ENCODE measurements around the gene NUP43.
A peak's percentile ranks its signal among the peaks of the same experiment; 100 is the strongest.
"Not testable (repeated sequence)": the region's sequence is repeated elsewhere in the genome, so short reads cannot be mapped to it uniquely, and the experiment has no call there.

Gene NUP43

DNA sequence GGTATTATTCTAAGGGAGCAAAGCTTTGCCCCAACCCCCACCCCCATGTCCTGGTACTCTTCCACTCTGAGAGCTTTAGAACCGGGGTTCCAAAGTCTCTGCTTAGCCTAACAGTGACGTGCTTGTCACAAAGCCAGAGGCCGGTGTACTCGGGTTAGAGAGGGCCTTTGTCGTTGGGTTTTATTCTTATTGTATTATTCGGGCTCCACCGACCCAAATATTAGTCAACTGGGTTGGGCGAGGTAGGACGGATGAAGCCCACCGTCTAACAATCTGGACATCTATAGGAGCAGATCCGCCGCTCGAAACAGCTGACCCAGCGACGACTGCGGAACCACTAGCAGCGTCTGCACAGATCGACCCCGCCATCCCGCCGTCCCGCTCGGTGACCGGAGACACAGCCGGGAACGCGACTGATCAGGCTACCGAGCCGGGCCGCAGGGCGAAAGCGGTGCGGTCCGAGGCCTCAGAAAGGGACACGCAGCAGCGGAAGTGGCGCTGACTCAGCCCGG, 2.8 kb upstream of the NUP43 start:
- DNase-seq, result not testable (repeated sequence)

DNA sequence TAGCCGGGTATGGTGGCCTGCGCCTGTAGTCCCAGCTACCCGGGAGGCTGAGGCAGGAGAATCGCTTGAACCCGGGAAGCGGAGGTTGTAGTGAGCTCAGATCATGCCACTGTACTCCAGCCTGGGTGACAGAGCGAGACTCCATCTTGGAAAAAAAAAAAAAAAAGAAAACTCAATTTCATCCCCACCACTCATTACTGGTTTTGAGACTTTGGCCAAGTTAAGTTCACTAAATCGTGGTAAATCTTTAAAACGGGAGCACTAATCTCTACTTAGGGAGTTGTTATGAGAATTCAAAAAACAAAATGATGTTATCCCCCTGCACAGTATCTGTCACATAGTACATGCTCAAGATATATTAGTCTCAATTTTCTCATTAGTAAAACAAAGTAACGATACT, 1.1 kb downstream of the NUP43 start:
- not testable (repeated sequence) for DNase-seq

DNA sequence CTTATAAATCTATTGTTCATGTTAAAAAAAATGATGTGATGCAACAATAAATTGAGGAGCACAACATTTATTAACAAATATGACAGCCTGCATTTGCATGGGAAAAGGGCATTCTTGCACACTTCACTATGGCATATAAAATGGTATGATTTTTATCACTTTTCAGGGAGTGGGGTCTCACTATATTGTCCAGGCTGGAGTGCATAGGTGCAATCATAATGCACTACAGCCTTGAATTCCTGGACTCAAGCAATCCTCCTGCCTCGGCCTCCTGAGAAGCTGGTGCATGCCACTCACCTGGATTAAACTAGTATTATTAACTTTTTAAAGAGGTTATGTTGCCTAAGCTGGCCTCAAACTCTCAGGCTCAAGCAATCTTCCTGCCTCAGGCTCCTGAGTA, 11.4 kb downstream of the NUP43 start:
- no peak for DNase-seq

DNA sequence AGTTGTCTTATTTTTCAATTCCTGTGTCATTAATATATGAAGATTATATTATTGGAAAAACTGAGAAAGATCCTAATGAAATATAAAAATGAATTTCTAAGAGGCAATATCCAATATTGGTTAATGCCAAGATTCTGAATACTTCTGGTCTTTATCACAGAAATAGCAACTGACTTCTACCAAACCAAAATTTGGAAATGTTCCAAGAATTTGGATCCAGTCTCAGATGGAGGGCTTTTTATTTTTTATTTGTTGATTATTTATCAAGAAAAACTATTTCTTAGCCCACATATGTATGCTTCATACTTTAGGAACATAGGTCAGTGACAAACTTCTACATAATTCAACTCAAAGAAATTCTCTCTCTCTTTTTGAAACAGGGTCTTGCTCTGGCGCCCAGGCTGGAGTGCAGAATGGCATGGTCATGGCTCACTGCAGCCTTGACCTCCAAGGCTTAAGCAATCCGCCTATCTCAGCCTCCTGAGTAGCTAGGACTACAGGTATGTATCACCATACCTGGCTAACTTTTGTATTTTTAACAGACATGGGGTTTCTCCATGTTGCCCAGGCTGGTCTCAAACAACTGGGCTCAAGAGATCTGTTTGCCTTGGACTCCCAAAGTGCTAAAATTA, 13.1 kb downstream of the NUP43 start:
- DNase-seq, result no peak

DNA sequence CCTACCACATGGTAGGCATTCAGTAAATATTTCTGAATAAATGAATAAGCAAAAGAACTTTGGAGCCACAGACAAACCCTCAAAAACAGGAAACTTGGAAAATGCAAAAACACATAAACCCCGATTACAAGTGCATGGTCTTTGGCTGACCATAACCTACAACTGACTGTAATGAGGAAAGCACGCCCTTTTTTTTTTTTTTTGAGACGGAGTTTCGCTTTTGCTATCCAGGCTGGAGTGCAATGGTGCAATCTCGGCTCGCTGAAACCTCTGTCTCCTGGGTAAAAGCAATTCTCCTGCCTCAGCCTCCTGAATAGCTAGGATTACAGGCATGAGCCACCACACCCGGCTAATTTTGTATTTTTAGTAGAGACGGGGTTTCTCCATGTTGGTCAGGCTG, 16.5 kb downstream of the NUP43 start:
- no peak for DNase-seq

DNA sequence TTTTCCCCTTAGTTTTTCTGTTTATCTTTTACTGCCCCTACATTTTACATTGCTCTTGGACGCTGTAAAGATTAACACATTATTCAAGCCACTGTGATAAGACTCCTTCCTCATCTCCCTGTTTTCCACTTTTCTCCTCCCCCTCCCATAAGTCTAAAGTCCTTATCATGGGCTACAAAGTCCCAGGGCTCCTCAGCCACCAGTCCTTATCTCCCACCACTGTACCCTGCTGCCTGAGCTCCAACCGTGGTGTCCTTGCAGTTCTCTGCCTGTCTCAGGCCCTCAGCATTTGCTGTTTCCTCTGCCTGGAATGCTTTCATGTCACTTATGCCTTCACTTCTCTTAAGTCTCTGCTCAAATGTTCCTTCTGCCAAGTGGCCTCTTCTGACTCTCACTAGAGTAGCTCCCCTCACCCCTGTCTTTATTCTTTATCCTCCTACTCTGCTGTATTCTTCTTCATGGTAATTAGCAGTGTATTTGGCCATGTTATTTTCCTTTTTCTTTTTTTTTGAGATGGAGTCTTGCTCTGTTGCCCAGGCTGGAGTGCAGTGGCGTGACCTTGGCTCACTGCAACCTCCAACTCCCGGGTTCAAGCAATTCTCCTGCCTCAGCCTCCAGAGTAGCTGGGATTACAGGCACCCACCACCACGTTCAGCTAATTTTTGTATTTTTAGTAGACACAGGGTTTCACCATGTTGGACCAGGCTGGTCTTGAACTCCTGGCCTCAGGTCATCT, 17.7 kb downstream of the NUP43 start:
- DNase-seq, result peak; percentile 45 to 75

DNA sequence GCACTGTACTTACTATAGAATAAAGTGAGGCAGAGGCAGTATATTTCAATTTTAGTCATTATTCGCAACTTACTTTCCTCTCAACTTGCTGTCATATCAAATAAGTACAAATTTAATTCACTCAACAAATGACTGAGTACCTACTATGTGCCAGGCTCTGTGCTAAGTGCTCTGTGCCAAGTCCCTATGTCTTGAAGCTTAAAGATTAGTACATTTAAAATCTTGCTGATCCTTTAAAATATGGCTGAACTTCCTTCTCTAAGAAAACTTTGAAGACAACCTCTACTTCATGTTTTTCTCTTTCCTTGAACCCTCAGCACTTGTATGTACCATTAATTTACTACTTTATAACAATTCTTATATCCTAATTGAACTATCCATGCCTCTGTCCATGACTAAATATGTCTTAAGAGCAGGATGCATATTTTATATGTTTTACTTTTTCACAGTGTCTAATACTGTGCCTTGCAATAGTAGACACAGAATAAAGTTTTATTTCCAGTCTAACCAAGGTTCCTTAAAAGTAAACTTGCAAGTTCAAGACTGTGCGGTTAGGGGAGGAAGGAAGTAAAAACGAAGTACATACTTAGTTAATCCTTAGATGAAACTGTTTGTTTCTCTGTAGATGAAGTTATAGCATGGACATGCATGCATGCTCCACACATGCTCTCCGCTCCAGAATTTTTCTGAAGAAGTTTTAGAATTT, 18.4 kb downstream of the NUP43 start:
- DNase-seq, result peak; percentile 89 to 96

DNA sequence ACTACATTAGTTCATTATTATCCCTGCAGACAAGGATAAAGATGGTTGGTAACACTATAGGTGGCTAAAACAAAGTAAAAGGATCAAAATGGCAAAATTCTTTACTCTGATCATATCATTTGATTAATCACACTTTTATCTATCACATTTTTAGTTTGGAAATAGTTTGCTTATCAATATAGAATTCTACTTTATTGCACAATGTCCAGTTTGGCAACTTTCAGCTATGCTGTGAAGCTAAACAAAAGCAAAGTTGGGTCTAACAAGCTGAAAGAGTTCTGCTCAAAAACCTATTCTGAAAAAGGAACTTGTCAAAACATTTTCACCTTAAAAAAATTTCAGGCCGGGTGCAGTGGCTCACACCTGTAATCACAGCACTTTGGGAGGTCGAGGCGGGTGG, 20.5 kb downstream of the NUP43 start:
- DNase-seq, result no peak

DNA sequence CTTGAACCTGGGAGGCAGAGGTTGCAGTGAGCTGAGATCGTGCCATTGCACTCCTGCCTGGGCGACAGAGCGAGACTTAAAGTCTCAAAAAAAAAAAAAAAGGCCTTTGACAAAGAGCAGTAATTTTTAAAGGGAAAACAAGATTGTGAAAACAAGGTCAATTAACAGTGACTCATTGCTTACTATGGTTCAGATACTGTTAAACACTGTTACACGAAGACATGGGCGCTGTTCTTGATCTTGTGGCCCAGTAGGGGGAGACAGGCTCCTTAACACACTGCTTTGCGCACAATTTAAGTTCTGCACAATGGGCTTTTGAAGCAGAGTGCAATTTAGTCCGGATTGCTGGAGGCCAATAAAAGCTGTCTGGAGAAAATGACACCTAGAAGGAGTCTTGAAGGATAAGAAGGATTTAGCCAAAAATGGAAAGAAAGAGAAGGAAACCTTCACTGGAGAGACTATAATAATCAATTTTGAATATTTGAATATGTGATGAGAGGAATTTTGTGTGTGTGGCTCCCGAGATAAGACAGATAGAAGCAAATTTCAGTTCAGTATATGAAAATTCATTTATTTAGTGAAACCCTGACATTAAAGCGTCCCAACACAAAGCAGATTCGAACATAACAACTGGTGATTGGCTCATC, 22.4 kb downstream of the NUP43 start:
- peak; percentile 87 to 94 for DNase-seq

DNA sequence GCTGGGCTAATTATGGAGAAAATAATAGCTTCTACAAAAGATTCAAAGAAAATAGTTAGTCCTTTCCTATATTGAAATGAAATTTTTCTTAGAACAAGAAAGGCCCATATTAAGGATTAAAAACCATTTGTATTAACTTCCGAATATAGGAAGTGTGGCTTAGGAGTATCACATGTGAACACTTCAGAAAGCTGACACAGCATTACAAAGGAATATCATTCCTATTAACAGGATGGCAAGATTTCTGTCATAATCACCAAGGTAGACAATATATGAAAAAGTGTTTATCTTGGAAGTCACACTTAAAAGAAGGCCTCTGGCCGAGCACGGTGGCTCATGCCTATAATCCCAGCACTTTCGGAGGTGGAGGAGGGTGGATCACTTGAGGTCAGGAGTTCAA, 23.1 kb downstream of the NUP43 start:
- DNase-seq, result no peak

DNA sequence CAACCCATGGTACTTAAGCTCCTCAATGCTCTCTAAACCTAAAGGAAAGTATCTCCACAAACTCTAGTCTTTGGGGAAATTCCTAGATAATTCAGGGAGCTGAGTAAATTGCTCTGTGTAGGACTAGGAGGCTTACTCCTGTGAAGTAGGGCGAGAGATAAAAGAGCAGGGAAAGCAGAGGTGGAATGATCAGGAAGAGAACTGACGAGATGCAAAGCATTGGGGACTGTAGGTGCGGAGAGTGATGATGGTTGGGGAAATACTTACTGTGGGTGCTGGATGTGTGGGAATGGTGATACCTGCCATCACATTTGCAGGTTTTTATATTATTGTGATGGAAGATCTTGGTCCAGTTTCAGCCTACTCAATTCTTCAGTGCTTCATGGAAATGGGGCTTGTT, 26.8 kb downstream of the NUP43 start:
- DNase-seq, result no peak

DNA sequence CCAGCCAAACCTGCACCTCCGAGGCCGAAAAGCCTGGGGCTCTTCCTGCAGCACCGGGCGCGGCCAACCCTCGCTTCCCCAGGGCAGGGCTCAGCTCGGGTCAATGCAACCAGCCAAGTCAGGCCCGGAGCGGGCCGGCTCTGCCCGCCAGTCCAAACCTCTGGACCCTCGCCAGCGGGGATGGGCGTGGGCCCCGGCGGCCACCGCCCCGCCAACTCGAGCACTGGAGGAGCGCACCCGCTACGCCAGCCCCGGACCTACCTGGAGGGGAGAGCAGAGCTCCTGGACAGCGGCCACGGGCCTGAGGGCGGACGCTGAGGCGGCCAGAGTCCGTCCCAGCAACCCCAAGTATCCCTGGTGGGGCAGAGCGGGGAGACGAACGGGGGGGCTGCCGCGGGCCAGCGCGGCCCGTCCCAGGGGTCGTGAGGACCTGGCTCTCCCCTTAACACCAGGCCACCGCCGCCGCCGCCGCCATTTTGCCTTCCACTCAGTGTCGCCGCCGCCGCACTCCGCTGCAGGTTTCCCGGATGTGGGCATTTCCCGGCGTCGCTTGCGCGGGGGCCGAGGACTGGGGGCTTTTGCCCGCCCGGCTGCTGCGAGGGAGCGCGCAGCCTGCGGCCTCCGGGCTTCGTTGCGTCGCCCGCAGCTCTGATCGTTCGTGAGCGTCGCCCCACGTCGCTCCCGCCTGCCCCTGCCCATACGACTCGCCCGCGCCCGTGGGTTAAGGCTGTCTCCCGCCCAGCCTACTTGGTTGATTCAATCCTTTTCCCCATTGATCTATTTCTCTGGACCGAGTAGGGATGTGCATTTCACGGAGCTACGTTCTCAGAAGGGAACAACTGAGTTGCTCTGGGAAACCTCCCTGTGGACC, 28.5 kb downstream of the NUP43 start, which contains the start of gene LATS1:
TSS of gene LATS1 (minus strand) at position 514 of the 871 bp plus-strand sequence. CDS start 15,975 bp downstream, outside the sequence.
- DNase-seq, result peak; percentile 78

DNA sequence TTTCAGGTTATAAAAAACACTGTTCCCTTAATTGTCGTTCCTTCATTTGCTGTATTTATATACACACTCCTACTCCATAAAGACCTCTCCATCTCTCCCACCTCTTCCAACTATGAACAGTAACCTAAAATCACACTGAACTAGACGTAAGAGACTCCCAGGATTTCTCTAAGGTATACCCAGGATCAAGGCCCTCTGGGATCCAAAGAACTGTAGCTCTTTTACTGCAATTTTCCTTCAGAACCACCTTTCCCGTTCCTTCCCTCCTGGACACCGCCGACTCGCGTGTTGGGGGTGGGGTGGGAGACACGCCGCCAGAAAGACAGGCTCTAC, 29.1 kb downstream of the NUP43 start:
- peak in 1 of 2 experiments; percentile 45 for DNase-seq

DNA sequence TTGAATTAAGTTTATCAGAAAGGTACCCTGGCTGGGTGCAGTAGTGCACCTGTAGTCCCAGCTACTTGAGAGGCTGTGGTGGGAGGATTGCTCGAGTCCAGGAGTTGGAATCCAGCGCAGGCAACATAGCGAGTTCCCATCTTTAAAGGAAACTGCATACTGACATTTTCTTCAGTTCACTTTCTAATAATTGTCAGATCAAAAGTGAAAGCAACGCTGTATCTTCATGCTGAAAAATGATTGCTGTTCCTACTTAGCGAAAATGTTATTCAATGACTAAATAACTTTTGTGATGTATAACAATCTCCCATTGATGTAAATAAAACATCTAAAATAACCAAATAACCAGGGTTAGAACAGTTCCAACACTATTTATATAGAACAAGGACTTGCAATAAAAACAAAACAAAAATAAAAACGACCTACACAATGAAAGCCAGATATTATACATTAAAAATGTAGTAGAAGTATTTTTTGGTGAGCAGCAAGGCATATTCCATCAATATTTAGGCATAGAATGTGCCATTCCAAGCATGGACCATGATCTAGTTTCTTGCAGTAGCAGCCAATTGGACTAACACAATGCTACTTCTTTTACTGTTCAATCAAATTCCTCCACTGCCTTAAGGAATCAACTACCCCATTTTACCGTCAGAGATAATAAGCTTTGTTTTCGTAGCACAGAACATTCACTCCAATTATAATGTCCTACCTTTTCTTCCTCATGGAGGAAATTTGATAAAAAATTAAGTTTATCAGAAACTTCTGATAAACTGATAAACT, 30.0 kb downstream of the NUP43 start:
- DNase-seq, result no peak

DNA sequence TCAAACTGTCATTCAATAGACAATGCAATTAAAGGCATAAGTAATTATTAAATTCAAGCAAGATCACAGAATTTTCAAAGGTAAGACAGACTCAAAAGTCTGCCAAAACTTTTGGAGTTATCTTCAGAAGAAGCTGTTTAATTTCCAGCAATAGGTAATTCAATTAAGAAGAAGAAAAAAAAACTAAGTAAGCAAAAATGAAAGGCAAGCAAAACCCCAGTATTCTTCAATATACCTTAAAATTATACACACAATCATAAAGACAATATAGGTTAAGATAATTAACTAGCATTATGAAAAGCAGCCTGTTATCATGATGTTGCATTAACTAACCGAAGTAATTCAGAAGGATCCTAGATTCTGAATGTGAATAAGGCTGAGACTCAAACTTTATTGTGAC, 31.9 kb downstream of the NUP43 start:
- no peak for DNase-seq

DNA sequence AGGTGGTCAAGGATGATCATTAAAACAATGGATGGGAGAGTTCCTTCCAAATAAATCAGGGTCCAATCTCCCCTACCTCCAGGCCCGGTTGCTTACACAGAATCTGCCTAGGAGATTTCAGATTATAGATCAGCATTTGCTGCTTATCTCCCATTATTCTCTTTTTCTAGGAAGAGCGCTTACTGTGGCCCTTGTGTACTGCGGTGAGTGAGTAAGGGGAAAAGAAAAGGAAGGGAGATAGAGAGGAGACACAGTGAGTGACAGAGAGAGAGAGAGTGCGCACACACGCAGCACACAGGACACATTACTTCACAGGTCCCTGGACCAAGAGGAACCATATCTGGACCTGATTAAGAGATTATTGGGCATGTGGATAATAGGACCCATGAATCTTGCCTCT, 34.6 kb downstream of the NUP43 start:
- no peak for DNase-seq

DNA sequence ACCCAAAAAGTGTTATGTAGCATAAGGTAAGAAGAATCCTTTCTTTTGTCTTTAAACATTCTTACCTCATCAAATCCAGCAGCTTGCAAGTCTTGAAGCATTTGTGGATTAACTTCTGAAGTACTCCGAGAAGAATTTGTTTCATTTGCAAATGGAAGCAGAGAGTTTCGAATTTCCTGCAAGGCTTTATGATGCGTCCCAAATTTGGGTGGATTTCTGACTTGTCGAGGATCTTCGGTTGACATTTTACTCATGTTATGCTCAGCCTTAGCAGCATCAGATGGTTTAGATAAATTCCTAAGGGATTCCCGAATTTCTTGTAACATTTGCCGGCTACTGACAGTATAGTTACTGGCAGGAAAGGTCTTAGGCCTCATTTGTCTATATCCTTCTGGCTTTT, 44.6 kb downstream of the NUP43 start:
- no peak for DNase-seq

DNA sequence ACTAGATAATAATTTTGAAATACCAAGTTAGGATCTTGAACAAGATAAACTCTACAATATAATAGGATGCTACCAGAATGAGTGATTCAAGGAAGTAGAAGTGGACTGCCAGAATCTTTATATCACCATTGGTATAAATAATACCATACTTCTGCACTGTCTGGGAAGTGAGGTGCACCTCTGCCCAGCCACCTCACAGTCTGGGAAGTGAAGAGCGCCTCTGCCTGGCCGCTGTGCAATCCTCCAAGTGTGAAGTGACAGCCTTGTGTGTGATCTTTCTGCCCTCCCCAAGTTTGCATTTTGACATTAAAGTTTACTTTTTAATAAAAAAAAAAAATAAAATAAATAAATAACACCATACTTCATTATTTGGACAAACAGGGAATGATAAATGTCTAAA, 47.2 kb downstream of the NUP43 start:
- no peak for DNase-seq

DNA sequence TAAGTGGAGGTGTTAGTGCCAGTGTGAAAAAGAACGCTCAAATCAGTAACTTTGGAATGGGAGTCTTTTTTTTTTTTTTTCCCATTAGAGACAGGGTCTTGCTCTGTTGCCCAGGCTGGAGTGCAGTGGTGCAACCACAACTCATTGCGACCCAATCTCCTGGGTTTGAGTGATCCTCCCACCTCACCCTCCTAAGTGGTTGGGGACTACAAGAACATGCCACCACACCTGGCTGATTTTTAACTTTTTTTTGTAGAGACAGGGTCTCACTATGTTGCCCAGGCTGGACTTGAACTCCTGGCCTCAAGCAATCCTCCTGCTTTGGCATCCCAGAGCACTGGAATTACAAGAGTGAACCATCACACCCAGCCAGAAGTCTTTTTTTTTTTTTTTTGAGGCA, 48.2 kb downstream of the NUP43 start:
- DNase-seq, result no peak

DNA sequence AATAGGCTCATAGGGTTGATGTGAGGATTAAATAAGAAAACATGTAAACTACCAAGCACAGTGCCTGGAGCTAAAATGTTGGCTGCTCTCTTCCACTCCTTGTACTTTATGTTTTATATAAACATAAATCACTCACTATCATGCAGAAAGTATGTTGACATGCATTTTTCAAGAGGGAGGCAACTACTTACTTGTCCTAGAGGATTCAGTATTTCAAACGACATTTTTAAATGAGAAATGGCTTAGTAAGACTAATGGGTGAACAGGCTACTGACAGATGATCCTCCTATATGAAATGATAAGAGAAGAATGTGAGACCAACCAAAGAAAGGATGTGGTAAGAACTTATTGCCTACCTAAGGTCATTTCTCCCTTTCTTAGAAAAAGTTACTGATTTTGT, 49.4 kb downstream of the NUP43 start:
- no peak for DNase-seq

DNA sequence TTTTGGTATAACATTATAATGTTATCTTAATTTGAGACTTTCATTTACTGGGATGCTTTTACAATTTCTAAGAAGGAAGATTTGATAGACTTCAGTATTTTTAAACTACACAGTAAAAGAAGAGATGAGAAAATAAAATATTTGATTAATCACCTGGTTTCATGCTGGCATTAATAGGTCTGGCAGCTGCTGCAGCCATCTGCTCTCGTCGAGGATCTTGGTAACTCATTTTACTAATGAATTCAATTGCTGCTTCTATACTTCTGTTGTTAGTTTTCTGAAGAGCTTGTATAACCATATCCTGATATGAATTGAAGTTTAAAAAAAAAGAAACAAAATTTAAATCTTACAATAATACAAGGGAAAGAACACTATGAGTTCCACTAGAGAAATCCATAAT, 51.4 kb downstream of the NUP43 start:
- DNase-seq, result no peak

DNA sequence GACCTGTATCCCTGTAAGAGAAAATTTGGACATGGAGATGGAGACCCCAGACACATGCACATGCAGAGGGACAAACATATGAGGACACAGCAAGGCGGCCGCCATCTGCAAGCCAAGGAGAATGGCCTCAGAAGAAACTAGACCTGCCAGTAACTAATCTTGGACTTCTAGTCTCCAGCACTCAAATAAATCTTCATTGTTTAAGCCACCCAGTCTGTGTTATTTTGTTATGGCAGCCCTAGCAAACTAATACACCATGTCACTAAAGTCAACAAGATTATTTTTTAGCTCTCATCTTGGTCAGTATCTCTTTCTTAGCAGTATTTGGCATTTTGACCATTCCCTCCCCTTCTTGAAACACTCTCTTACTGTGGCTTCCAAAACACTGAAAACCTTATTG, 55.1 kb downstream of the NUP43 start:
- no peak for DNase-seq

All from Kasumi-1 (cell line).